ENCODE data around the gene EPS8L2.
"Not testable (repeated sequence)": the region's sequence is repeated elsewhere in the genome, so short reads cannot be mapped to it uniquely, and the experiment has no call there.

The EPS8L2 gene

DNA sequence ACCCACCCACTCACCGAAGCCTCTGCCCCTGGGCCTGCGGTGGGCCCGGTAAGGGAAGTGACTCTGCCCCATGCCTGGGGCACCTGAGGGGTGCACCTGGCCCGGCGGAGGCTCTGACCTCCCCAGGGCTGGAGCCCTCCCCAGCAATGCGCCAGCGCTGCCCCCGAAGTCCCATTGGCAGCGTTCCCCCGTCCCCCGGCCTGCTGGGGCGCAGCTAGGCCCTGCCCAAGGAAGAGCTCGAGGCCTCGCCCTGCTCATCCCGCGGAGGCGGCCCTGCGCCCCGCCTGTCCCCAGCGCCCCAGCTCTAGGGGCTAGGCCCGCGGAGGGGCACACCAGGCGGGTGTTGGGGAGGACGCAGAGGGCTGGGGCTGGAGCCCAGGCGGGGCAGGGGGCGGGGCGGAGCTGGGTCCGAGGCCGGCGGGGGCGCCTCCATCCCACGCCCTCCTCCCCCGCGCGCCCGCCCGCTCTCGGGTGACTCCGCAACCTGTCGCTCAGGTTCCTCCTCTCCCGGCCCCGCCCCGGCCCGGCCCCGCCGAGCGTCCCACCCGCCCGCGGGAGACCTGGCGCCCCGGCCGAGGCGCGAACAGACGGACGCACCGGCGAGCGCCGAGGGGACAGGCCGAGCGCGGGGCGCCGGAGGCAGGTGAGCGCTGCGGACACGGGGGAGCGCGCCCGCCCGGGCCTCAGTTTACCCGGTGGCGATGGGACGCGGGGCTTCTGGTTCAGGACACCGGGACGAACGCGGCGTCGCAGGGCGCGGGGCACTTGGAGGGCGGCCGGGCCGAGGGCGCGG, at the start of gene EPS8L2:
EPS8L2 (plus strand) TSS at position 586 of the 793 bp plus-strand sequence. CDS start 3,177 bp downstream, outside the sequence.
- DNase-seq = no peak

DNA sequence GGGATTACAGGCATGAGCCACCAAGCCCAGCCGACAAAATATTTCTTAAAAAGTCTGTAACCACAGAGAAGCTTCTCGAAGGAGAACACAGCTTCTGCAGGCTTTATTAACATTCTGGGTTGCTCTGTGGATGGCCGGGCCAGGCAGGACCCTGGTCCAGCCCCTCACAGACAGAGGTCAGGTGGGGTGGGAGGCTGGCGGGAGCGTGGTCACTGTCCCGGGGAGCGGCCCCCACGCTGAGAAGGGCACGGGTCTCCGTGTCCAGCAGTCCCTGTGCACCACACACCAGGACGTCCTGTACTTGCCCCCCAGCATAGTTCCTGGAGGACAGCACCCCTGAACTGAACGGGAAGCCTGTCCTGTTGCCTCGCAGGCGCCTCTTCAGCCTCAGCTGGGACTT, 49.6 kb upstream of the EPS8L2 start:
- no peak for DNase-seq

DNA sequence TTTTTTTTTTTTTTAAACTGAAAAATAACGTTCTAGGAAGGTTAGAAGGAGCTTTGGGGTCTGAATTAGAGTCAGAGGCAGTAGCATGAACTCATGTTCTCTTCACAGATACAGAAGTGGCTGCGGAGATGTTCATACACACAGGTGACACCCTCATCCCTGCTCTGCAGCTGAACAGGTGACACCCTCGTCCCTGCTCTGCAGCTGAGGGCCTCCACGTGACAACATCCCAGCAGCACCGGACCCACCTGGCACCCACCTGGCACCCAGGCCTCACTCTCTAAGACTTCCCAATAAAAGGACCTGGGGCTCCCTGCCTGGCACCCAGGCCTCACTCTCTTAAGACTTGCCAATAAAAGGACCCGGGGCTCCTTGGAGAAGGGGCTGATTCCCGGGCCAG, 49.2 kb upstream of the EPS8L2 start:
- DNase-seq = no peak

DNA sequence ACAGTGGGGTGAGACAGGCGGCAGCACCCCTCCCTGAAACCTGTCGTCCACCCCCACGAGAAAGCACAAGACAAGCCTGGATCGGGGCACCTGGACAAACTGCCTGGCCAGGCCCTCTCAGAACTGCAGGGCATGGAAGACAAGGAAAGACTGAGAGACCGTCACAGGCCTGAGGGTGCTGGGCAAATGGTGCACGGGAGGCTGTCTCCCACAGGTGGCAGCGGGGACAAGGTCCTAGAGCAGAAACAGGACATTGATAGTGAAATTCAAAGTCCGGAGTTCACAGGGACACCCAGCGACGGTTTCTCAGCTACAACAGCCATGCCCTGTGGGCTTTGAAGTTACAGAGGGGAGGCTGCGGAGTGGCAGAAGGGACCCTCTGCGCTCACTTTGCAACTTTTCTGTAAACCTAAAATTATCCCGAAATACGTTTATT, 48.3 kb upstream of the EPS8L2 start:
- no peak for DNase-seq

DNA sequence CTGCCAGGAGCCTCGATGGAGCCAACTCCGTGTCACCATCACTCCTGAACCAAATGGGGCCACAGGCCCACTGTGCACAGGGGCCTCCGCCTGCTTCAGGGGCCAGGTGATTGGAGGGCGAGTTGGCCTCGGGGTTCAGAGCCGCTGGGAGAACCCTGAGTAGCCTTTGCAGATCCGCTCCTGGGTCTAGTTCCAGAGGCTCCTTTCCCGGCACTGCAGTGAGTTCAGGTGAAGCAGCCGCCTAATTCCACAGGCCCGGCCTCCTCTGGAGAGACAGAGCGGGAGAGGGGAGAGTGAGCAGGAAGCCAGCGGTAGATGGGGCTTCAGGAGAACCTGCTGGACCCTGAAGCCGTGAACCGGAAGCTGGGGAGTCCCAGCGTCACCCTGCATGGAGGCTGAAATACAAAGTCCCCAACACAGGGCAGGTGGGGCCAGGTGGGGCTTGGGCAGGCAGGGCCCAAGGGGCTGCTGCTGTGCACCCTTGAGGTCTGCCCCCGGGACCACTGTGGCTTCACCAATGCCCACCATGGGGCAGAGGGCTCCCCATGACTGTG, 46.4 kb upstream of the EPS8L2 start:
- DNase-seq = no peak

DNA sequence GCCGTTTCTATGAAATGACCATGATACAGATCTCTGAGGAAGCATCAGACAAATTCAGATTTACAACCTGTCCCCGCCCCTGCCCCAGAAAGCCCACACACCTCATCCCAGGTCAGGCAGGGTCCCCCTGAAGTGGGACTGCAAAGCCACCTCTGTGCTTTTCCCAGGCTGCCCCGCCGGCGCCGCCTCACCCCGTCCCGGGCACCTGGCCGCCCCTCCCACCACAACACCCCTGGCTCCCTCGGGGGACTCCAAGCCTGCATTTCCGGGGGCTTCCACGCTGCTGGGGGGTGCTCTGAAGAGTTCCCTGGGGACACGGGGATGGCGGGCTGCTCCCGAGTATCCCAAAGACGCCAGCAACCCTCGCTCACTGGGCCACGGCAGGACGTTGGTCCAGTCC, 45.8 kb upstream of the EPS8L2 start:
- no peak for DNase-seq

DNA sequence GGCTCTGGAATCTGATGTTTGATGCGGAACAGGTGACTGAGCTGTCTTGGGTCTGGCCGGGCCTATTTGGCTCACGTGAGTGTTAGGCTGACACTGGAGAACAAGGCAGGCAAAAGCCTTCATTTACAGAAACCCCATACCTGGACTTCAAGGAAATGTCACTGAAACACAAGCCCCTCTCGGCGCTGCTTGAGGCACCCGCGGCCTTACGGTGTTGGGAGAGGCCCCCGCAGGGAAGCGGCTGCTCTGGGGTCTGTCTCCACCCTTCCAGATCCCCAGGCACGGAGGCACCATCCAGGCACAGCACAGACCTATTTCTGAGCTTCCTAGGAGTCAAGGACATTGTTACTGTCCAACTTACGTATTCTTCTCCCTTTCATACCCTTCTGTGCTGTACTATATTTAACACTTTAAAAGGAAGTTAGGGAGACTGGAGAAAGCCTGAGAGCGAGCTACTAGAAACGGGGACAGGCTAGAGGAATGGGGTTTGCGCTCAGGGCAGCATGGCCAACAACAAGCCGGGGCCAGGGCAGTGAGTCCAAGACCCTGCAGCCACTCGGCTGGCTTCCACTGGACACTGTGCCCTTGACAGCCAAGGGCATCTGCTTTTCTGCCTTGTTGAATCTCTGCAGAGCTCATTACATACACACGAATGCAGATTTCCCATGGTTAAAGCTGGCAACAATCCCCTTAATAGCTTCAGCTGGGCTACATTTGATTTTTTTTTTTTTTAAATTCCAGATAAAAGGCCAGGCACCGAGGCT, 45.2 kb upstream of the EPS8L2 start:
- no peak for DNase-seq

DNA sequence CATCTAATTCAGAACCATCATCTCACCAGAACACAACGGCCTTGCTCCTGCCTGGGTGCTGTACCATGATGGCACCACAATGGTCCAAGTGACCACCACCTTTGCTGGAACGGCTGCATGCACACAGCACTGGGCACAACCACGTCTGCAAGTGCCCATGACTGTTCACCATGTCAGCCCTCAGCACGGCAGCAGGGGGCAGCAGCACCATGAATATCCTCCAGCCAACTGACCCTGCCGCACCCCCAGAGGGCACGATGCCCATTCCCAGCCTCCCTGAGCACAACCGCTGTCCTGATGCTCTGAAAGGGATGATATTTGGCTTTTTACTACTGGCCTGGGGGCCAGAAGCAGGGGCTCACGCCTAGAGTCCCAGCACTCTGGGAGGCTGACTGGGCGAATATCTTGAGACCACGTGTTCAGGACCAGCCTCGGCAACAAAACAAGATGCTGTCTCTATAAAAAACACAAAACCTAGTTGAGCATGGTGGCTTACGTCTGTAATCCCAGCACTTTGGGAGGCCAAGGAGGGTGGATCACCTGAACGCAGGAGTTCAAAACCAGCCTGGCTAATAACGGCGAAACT, 43.2 kb upstream of the EPS8L2 start:
- DNase-seq = peak; percentile 17

DNA sequence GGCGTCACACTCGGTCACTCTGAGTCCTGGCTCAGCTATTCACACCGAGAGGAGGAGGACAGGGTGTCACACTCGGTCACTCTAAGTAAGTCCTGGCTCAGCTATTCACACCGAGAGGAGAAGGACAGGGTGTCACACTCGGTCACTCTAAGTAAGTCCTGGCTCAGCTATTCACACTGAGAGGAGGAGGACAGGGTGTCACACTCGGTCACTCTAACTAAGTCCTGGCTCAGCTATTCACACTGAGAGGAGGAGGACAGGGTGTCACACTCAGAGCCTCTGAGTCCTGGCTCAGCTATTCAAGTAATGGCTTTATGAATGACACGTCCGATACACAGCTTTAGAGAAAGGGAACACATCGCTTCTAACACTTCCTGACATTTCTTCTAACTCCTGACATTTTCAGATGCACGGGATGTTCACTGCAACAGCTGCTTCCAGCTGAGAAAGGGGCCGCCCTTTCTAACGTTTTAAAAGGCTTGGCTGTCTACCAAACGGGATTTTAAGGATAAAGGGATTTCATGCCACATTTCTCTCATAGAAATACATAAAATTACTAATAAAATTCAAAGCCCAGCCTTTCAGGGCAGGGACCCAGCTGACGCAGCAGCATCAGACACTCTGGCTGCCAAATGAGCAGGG, 40.8 kb upstream of the EPS8L2 start:
- DNase-seq = no peak

DNA sequence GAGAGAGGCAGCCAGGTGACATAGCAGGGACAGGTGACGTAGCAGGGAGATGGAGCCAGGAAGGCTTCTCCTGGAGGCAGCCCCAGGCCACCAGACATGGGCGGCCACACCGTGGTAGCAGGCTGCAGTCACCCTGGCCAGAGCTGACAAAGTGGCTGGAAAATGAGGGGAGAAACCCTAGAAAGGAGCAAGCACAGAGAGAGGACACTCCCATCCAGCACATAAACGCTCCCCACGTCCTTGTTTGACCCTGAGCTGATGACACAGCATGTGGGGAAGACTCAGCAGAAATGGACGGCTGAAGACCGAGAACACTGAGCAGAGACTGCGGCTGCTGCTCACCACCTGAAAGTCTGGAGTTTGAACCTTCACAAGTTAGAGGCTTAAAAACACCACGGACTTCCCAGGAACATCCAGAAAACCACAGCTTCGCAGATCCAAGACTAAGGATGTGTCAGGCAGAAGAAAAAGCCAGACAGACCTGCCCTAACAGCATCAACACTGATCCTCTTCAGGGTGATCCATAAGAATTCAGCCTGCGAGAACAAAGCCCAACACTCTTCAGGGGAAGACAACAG, 40.2 kb upstream of the EPS8L2 start:
- peak; percentile 41 for DNase-seq

DNA sequence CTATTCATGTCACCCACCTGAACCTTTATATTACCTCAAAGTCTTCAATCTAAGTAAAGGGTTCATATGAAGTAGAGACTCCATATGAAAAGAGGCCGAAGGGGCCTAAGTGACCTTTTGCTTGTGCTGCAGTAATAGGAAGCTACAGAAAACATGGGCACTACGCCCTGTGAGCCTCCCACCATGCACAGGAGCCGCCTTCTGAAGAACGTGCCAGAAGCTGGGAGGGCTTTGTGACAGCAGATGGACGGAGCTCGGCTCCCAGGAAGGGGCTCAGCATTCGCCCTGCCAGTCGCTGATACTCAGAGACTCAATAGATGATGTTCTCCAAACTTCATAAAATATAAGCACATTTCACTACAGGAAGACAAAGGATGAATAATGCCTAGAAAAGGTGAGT, 32.2 kb upstream of the EPS8L2 start:
- no peak for DNase-seq

DNA sequence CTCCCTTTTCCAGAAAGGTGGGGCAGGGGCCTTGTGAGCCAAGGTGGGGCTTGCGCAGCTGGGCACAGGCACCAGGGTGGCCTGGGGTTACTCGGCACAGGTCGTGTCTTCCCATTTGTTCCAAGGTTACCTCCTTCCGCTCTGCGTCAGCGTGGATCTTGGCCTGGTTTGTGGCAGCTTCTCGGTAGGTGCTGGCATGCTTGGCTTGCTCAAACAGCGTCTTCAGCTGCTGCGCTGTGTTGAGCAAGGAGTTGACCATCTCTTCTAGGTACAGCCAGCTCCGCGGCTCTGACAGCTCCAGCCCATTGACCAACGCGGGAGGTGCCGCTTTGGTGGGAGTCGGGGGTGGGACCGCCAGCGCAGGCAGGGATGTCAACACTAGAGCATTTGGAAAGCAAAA, 31.6 kb upstream of the EPS8L2 start:
- no peak for DNase-seq

DNA sequence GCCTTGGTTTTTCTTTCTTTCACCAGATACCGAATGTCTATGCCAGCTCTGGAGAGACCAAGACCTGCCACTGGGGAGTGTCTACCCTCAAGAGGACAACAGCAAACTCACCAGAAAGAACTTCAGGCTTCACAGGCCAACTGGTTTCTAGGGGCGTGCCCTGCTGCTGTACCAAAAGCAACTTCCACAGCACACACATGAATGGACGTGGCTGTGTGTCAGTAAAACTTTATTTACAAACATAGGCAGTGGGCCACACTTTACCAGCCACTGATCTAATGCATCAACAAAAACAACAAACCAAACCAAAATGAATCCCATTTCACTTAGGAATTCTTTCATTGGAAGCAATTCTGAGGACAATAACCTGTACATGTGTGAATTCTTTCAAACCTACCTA, 27.7 kb upstream of the EPS8L2 start:
- DNase-seq = no peak

DNA sequence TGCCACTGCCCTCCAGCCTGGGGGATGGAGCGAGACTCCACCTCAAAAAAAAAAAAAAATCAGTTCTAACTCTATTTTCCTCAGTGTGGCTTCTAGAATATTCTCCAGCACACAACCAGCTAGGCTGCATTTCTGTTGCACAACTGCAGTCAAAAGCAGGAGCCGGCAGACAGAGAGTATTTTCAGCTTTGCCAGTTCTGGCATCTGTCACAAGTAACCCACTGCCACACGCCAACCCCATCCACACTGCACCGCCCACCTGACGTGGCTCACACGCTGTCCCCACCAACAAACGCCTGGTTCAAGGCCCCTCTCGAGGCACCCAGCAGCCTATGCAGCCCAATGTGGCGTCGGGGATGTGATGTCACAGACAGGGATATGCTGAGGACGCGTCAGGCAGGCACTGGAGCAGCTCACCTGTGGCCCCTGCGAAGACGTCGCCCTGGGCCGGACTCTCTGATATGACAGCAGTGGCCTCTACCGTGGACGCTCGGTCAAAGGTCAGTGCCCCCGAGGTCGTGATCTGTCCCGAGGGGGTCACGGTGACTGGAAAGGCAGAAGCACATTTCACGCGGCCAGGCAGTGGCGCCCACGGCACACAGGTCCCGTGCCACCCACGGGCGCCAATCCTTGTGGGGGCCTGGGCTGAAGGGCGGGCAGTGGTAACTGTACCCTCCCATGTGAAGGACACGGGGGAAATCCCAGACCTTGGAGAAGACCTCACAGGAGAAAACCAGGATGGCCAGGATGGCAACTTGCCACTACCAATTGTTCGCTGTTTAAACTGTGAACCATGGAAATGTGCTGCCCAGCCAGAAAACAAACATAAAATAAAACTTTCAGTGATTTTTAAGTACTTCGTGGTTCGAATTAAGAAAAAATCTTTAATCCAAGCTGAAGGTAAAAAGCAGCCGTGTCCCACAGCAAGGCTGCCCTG, 26.5 kb upstream of the EPS8L2 start:
- DNase-seq = no peak

DNA sequence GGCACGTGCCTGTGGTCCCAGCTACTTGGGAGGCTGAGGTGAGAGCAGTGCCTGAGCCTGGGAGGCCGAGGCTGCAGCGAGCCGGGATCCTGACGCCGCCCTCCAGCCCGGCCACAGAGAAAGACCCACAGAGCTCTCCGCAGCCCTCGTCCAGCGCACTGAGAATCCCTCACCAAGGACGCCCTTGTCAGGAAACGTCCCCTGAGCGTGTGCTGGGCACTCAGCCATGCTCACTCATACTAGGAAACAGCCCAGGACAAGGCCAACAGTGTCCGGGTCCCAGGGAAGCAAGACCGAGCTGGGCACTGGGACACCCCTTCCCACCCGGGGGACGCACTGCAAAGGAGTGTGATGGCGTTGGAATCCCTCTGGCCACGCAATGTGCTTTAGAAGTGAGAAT, 25.6 kb upstream of the EPS8L2 start:
- DNase-seq = no peak

DNA sequence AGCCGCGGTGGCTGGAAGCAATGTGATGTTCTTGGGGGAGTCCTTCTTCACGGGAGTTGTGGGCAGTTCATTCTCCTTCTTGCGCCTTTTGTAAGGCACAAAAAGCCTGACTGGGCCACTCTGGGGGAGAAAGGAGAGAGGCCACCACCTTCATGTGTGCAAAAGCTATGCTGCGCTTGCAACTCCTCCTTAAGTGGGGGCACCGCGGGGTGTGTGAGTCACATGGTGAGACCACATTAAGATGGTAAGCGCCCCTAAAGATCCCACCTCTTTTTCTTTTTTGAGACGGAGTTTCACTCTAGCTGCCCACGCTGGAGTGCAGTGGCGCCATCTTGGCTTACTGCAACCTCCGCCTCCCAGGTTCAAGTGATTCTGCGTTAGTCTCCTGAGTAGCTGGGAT, 25.1 kb upstream of the EPS8L2 start:
- no peak for DNase-seq

DNA sequence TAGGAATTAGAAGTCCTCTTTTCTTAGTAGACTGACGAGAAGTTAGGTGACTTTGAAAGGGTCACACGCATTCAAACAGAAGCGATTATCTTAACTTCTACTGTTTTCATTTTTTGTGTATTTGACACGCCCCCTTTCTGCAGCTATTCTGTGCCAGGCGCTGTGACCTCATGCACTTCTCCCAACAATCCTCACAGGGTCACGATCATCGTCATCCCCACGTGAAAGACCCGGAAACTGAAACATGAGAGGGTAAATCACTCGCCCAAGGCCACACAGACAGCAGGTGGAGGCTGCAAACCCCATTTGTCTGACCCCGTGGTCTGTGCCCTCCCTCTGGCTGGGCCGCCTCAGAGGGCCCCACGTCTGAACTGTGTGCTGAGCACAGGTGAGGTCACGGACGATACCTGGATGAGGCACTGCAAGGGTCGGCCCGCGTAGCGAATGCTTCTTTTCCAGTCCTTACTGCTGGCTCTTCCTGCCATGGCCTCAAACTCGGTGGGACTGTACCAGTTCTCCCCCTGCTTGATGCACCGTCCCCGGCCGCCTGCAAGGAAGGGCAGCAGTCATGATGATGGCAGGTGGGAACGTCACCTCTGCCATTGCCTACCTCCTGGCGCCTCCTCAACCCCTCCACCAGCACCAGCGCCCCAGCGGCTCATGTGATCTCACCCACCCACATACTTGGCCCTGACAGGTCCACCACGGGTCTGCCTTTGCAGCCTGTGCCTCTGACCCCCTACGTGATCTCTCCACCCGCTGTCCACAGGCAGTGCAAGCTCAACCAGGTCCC, 19.4 kb upstream of the EPS8L2 start:
- DNase-seq = no peak

DNA sequence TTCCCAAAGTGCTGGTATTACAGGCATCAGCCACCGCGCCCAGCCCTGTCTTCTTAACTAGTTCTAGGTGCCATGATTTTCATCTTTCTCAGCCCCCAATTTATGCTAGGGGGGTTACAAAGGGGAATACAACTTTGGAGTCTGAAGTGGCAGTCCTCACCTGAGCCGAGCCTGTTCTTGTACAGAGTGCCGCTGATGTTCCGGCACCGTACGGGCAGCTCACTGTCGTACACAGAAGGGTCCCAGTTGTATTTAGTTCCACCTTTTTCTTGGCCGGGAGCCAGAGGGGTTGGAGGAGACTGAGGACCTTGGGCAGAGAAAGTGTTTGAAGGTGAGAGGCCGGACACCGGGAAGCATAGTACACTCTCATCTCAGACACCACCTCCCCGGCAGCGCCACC, 18.3 kb upstream of the EPS8L2 start:
- DNase-seq = no peak

DNA sequence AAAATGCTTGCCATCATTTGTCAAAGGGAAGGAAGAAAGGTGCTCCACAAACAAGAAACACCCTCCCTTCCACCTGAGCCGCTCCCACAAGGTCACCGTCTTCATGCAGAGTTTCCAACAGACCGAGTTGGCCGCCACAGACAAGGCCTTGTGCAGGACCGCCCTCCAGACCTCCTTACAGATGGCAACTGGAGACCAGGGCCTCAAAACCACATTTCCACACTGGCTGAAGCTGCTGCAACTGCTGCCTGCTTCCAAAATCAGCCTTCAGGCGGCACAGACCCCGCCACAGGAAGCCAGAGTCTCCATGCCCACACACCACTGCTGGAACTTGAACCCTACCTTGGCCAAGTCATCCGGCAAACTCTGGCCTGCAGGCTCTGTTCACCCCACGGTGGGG, 17.4 kb upstream of the EPS8L2 start:
- no peak for DNase-seq

DNA sequence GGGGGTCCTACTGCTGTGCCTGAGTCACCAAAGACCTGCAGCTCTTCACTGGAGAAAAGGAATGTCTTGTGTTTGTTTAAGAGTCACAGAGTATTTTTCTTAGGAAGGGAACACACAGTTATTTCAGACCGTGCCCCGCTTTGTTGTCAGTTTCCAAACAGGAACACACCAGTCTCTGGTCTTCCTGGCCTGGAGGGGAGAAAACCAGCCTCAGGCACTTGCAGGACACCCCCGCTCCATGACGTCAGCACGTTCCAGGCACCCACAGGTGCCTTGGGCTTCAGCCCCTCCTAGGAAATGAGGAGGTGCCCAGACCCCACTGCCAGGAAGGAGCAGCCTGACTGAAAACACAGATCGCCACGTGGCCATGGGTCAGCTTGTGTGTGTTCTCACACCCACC, 16.4 kb upstream of the EPS8L2 start:
- no peak for DNase-seq

DNA sequence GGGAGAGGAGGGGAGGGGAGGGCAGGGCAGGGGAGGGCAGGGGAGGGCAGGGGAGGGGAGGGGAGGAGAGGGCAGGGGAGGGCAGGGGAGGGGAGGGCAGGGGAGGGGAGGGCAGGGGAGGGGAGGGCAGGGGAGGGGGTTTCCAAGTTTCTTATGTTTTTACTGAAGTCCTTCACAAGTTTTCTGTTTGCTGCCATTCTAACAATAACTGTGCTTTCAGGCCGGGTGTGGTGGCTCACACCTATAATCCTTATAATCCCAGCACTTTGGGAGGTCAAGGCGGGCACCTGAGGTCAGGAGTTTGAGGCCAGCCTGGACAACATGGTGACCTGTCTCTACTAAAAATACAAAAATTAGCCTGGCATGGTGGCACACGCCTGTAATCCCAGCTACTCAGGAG, 15.8 kb upstream of the EPS8L2 start:
- not testable (repeated sequence) for DNase-seq

Measured in OCI-M1 (cell line).